GM21381 (cell line): ENCODE results near the gene DDX54.
"Not testable (repeated sequence)": the region's sequence is repeated elsewhere in the genome, so short reads cannot be mapped to it uniquely, and the experiment has no call there.

Source experiments
- ATAC-seq: cut with Tn5 transposase; IDR thresholded peaks from one replicate; pipeline ENCODE4 v1.9.1; 2021; ENCODE audit warnings: mild to moderate bottlenecking, moderate library complexity; ENCODE audit not compliant: unreplicated experiment

The DDX54 gene

DNA sequence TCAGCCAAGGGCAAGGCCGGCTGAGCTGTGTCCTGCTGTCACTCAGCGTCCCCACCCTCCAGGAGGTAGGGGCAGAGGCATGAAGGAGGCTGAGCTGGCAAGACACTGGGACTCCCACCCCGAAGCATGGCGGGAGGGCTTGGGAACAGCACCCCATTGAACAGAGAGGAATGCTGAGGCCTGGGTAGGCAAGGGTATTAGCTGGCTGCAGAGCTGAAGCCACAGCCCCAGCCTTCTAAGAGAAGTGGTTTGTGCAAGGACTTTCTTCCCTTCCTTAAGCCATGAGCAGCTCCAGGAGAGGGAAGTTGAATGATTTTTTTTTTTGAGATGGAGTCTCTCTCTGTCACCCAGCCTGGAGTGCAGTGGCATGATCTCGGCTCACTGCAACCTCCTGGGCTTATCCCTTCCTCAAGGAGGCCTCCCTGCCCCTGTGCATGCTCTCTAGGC, 42.4 kb downstream of the DDX54 start:
- ATAC-seq: no peak

DNA sequence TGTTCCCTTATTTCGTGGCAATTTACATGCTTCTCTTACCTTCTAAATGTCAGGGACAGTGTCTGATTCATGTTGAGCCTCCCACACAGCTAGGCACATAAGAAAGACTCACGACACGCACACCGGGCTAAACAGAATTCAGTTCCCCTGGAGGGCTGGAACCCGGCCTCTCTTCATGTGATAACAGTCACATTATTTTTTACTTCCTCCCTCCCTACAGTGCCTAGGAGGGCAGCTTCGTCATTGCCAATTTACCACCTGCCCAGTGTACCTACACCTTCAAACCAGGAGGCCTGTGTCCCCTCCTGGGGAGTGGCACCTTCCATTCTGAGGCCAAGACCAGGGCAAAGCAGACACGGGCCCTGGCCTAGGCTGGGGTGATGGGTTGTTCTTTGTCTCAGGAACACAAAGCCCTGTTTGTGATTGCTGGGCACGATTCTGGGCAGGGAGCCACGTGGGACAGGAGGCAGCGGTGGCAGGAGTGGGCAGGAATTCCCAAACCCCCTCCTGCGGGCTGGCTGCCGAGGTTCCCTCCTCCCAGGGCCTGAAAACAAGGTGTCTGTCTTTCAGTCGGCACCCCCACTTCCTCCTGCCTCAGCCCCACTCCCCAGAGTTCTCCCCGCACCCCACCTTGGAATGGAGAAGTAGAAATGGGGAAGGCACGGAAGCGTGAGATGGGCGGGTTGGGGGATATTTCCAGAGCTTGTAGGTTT, 42.9 kb downstream of the DDX54 start:
- ATAC-seq: no peak

GRCh38 chr12:113141716-113142115, 43.6 kb downstream of the DDX54 start:
- ATAC-seq: not testable (repeated sequence)

DNA sequence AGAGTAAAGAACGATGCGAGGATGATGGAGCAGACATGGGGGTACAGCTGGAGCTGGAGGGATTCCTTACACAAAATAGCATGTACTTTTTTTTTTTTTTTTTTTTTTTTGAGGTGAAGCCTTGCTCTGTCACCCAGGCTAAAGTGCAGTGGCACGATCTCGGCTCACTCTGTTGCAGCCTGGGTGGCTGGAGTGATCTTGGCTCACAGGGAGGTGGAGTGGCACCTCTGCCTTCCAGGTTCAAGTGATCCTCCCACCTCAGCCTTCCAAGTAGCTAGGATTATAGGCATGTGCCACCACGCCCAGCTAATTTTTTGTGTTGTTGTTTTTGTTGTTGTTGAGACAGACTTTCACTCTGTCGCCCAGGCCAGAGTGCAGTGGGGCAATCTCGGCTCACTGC, 44.6 kb downstream of the DDX54 start:
- no peak for ATAC-seq

GRCh38 chr12:113138826-113139225, 46.5 kb downstream of the DDX54 start:
- no peak for ATAC-seq

DNA sequence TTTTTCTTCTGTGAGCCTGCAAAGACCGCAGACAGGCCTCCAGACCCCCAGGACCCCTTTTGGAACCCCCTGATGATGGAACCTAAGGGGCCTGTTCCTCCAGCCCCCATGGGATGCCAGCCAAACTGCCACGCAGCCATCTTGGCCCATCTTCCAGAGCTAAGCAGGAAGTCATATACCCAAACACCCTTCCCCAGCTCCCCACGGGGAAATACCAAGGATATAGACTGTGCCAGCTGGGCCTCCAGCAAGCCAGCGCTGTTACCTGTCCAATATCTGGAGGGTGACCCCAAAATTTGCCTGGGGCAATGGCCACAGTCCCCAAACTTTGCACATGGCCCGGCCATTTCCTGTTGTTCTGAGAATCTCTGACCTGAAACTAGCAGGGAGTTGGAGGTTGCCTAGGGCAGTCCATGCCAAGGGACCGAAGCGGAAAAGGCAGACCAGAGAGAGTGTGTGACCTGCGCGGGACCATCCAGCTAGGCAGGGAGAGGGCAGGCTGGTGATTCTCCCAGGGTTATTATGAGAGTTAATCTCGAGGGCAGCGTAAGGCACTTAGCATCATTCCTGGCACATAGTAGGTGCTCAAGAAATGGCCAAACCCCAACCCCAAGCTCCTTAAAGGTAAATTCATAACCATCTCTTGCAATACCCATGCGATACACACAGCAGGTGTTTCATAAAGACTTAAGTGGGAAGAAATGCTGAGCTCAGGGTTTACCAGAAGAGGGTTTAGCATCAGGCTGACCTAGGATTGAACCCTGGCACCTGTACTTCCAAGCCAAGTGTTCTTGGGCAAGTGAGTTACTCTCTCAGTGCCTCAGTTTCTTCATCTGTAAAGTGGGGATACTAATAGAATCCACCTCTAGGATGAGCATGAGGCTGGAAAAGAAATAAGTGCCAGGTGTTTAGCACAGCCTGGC, 47.2 kb downstream of the DDX54 start:
- ATAC-seq: no peak

DNA sequence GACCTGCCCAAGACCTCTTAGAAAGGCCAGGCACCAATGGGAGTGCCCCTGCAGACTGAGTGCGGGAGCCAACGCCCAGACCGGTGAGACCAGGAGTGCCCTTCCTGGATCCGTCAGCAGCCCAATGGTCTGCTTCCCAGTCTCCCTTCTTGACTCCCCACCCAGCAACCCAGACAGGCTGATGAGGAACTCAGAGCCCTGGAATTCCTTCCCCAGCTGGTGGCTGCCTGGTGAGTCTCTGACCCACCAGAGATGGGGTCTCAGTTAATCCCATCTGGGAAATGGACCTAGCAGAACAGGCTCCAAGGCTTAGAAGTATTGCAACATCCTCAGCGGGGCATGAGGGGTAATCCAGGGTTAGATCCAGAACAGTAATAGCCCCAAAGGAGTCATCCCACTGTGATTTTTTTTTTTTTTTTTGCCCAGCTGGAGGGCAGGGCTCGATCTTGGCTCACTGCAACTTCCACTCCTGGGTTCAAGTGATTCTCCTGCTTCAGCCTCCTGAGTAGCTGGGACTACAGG, 48.2 kb downstream of the DDX54 start:
- no peak for ATAC-seq

GRCh38 chr12:113136128-113136989, 48.9 kb downstream of the DDX54 start:
- ATAC-seq: no peak

DNA sequence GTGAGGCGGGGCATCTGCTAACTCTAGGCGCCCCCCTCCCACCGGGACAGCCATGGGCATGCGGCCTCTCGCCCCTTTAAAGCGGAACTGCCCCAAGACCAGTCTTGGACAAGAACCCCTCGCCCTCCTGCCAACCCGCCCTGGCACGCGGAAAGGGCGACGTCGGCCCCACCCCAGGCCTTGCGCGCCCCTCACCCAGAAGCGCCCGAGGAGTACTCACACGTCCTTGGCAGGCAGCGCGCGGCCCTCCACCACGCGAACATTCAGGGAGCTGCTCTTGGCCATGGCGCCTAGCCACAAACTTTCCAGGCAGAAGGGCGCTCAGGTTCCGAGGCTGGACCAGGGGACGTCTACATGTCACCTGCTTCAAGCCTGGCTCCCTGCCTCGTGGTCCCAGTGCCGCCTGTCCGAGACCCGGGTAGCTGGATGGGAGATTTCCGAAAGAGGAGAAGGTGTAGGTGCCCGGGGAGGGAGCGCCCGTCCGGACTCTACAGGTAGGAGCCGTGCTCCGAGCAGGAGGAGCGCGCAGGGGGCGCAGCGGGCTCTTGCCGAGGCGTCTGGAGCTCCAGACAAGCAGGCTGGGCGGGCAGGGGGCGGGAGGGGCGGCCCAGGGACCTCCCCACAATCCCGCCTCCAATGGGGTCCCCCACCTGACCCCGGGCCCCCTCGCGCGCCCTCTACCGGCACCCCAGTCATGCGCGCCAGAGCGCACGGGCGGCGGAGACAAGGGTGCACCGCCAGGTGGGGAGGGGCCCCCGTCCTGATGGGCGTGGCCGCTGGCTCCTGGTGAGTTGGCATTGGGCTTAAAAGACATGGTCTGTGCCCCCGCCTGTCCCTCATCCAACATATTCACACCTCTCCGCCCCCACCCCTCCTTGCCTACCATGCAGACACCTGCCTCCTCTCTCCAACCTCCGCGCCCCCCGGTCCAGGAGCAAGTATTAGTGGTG, 49.8 kb downstream of the DDX54 start, which contains the start of gene RASAL1:
RASAL1 (minus strand) TSS at position 584 of the 950 bp plus-strand sequence; CDS start at position 285, 299 bp downstream.
- no peak for ATAC-seq

DNA sequence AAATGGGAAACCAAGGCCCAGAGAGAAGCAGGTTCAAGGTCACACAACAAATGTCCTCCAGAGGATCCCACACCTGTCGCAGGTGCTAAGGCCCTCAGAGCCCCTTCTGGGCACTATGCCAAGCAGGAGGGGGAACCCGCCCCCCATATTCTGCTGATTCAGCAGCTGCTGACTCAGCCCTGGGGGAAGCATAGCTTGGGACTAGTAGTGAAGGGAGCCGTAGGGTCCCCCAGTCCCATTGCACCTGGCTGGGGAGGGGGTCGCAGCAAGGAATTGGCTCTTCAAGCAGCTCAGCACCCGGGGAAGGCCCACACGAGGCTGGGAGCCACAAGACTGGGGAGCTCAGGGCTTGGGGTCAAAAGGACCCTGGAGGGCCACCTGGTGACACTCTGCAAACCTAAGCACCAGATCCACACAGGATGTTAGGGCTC, 50.7 kb downstream of the DDX54 start:
- ATAC-seq: no peak

GRCh38 chr12:113134071-113134470, 51.2 kb downstream of the DDX54 start:
- no peak for ATAC-seq

- no peak for ATAC-seq
Observed at GRCh38 chr12:113133666-113134065, 51.6 kb downstream of the DDX54 start.

- ATAC-seq: no peak
Observed at GRCh38 chr12:113133036-113133435, 52.2 kb downstream of the DDX54 start.

GRCh38 chr12:113131556-113131955, 53.7 kb downstream of the DDX54 start:
- no peak for ATAC-seq

DNA sequence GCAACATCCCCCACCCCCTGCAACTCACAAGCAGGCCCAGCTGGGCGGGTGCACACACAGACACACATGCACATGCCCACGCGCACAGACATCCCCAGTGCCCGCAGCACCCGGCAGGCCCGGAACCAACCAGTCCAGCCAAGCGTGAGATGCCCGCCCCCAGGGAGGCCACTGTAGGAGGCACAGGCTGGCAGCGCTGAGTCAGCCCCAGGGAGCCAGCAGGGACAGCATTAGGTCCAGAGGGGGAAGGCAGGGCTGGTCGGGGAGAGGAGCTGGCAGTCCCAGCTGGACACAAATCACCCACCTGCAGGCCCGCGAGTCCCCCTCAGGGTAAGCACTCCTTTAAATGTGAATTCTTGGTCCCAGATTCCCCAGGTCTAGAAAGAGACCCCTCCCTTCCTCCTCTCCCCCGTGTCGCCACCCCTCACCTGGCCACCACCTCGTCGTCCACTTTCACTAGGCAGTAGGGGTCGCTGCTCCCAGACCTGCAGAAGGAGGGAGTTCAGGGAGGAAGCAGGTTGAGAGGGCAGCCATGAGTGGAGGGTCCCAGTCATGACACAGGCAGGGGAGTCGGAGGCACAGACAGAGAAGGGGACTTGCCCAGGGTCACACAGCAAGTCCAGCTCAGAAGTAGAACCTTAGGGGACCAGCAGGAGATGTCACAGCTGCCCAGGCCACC, 54.7 kb downstream of the DDX54 start:
- no peak for ATAC-seq

DNA sequence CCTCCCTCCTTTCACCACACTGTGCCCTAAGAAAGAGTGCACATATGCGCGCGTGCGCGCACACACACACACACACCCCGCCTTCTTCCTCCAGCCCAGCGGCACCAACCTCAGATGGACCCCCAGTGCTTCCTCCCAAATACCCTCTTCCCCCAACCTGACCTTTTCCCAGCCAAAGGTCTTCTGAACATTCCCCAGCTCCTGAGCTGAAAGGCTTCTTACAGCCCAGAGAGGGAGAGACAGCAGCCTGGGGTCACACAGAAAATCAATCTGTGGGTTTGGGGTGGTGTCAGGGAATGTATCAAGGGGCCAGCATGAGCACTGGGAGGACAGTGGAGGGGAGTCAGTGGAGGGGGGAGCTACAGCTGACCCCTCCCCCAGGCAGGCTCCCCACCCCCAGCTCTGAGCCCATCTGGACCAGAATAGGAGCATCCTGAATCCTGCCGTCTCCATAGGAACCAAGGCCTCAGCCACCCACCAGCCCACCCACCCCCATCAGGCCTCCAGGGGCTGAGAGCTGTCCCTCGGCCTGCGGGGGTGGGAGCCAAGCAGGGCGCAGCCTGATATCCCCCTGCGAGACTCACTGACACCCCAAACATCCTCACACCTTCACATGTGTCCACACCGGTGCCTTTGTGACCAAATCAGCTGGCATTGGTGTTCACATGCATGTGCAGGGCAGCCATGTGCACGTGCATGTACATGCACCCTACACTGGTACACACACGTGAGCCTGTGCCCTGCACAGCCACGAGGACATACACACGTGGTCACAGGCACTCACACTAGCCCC, 55.4 kb downstream of the DDX54 start:
- ATAC-seq: no peak

- no peak for ATAC-seq
Observed at GRCh38 chr12:113128802-113129663, 56.2 kb downstream of the DDX54 start.
